CD8-positive, alpha-beta memory T cell (primary cell): ENCODE data around the gene SIMC1. TPM values are rescaled to one million over a fixed set of nuclear protein-coding genes. Genes with fewer than 3 reads are reported as not detected.
A peak's percentile ranks its signal among the peaks of the same experiment; 100 is the strongest.
"Not testable (repeated sequence)": the region's sequence is repeated elsewhere in the genome, so short reads cannot be mapped to it uniquely, and the experiment has no call there.

Experiments used
- CTCF ChIA-PET: fragments of 350-600 bp; sonication (Branson Sonifier 250); formaldehyde crosslinking; loops from one replicate; lab custom pipeline; 2021; ENCODE audit warnings: antibody characterized with exemption; lab: Charles Lee
- POLR2A ChIA-PET: fragments of 350-600 bp; sonication (Branson Sonifier 250); formaldehyde crosslinking; loops from one replicate; lab custom pipeline; 2021; ENCODE audit warnings: antibody characterized with exemption; lab: Charles Lee
- DNase-seq, 5 donors: peaks; one replicate each; pipeline versions ENCODE4 v3.0.0 to v3.0.0-alpha.2; 2020 to 2022; ENCODE audit warnings: mixed read lengths in 1 of 5
- H3K27ac ChIP-seq: one replicate; pipeline ENCODE4 v1.7.0; 2013; ENCODE audit warnings: low read depth, mild to moderate bottlenecking, low read length, moderate library complexity
- H3K27me3 ChIP-seq: 2 replicates; pipeline ENCODE4 v1.7.0; 2013; ENCODE audit warnings: low read length, mild to moderate bottlenecking; ENCODE audit not compliant: insufficient read depth, poor library complexity, severe bottlenecking
- H3K36me3 ChIP-seq: 2 replicates; pipeline ENCODE4 v1.7.0; 2013; ENCODE audit warnings: mild to moderate bottlenecking, low read length, moderate library complexity; ENCODE audit not compliant: insufficient read depth
- H3K4me1 ChIP-seq: 2 replicates; pipeline ENCODE4 v1.7.0; 2013; ENCODE audit warnings: mild to moderate bottlenecking, low read length, moderate library complexity; ENCODE audit not compliant: insufficient read depth
- H3K4me3 ChIP-seq: 2 replicates; pipeline ENCODE4 v1.7.0; 2013; ENCODE audit warnings: mild to moderate bottlenecking, low read length
- H3K9me3 ChIP-seq: 2 replicates; pipeline ENCODE4 v1.7.0; 2013; ENCODE audit warnings: mild to moderate bottlenecking, low read length
- H3K27ac Mint-ChIP-seq, 8 donors: one replicate each; pipeline ENCODE4 v1.8.0; 2020 to 2021; ENCODE audit warnings: mixed read lengths in 8 of 8, mild to moderate bottlenecking in 6 of 8, inconsistent platforms in 3 of 8, moderate library complexity in 3 of 8
- H3K27me3 Mint-ChIP-seq, 2 donors: one replicate each; pipeline ENCODE4 v1.8.0; 2020 to 2021; ENCODE audit warnings: mixed read lengths in 2 of 2, mild to moderate bottlenecking in 1 of 2, moderate library complexity in 1 of 2
- H3K36me3 Mint-ChIP-seq, 3 donors: one replicate each; pipeline ENCODE4 v1.8.0; 2020 to 2021; ENCODE audit warnings: mixed read lengths in 3 of 3, inconsistent platforms in 1 of 3, mild to moderate bottlenecking in 1 of 3
- H3K4me1 Mint-ChIP-seq, 3 donors: one replicate each; pipeline ENCODE4 v1.8.0; 2020 to 2021; ENCODE audit warnings: mixed read lengths in 3 of 3, inconsistent platforms in 1 of 3, mild to moderate bottlenecking in 1 of 3
- H3K4me3 Mint-ChIP-seq, 7 donors: one replicate each; pipeline ENCODE4 v1.8.0; 2020 to 2021; ENCODE audit warnings: mixed read lengths in 7 of 7, mild to moderate bottlenecking in 6 of 7, moderate library complexity in 4 of 7, inconsistent platforms in 2 of 7
- H3K9me3 Mint-ChIP-seq, 5 donors: one replicate each; pipeline ENCODE4 v1.8.0; 2020 to 2022; ENCODE audit warnings: mixed read lengths in 5 of 5, mild to moderate bottlenecking in 3 of 5, moderate library complexity in 2 of 5, inconsistent platforms in 1 of 5
- polyA plus RNA-seq: library from polyadenylated mRNA; unstranded; fragments of 300-500 nt; fragmentation: Illumina TruSeq; gene quantifications from one replicate; pipeline ENCODE4 v1.2.3, GENCODE V29; 2021
- total RNA-seq, 2 experiments: library from RNA; stranded (reverse); gene quantifications; one replicate each; pipeline ENCODE4 v1.2.3, GENCODE V29; 2021

The SIMC1 gene
- total and polyA plus RNA-seq, 3 experiments from 2014 or later: 12.0 to 21.1 (median 20.5) TPM

DNA sequence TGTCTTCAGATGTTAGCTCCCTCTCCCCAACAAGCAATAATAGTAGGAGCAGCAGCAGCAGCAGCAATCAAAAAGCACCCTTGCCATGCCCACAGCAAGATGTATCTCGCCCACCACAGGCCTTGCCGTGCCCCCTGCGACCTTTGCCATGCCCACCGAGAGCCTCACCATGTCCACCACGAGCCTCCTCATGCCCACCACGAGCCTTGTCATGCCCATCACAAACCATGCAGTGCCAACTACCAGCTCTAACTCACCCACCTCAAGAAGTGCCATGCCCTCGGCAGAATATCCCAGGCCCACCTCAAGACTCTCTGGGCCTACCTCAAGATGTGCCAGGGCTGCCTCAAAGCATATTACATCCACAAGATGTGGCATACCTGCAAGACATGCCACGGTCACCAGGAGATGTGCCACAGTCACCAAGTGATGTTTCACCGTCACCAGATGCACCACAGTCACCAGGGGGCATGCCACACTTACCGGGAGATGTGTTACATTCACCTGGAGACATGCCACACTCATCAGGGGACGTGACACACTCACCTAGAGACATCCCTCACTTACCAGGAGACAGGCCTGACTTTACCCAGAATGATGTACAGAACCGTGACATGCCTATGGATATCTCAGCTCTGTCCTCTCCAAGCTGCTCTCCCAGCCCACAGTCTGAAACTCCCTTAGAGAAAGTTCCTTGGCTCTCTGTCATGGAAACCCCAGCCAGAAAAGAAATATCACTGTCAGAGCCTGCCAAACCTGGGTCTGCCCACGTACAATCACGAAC lies 52.0 kb downstream of the SIMC1 start:
- H3K27ac ChIP-seq, H3K27me3 ChIP-seq, H3K4me3 Mint-ChIP-seq, DNase-seq, H3K9me3 ChIP-seq, H3K36me3 ChIP-seq, H3K4me1 ChIP-seq, H3K9me3 Mint-ChIP-seq, POLR2A ChIA-PET, CTCF ChIA-PET, H3K4me1 Mint-ChIP-seq, H3K4me3 ChIP-seq, H3K27me3 Mint-ChIP-seq: not testable (repeated sequence)
- Mint-ChIP-seq H3K36me3 (peaks cover 0 to 15% (median 7%) of the 10 kb centered on the region in 3 donors), H3K27ac (peak overlapping the region in 1 of 8 donors; percentile 1)

DNA sequence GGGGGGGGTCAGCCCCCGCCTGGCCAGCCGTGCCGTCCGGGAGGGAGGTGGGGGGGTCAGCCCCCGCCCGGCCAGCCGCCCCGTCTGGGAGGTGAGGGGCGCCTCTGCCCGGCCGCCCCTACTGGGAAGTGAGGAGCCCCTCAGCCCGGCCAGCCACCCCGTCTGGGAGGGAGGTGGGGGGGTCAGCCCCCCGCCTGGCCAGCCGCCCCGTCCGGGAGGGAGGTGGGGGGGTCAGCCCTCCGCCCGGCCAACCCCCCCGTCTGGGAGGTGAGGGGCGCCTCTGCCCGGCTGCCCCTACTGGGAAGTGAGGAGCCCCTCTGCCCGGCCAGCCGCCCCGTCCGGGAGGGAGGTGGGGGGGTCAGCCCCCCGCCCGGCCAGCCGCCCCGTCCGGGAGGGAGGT lies 67.1 kb downstream of the SIMC1 start:
- H3K9me3 Mint-ChIP-seq, H3K27me3 Mint-ChIP-seq, CTCF ChIA-PET, H3K27ac Mint-ChIP-seq, H3K36me3 ChIP-seq, H3K4me1 Mint-ChIP-seq, H3K27ac ChIP-seq, H3K4me3 ChIP-seq, POLR2A ChIA-PET, H3K27me3 ChIP-seq, H3K4me3 Mint-ChIP-seq, H3K9me3 ChIP-seq, DNase-seq, H3K4me1 ChIP-seq: not testable (repeated sequence)
- H3K36me3 Mint-ChIP-seq: peaks cover 18 to 43% (median 29%) of the 10 kb centered on the region in 3 donors

DNA sequence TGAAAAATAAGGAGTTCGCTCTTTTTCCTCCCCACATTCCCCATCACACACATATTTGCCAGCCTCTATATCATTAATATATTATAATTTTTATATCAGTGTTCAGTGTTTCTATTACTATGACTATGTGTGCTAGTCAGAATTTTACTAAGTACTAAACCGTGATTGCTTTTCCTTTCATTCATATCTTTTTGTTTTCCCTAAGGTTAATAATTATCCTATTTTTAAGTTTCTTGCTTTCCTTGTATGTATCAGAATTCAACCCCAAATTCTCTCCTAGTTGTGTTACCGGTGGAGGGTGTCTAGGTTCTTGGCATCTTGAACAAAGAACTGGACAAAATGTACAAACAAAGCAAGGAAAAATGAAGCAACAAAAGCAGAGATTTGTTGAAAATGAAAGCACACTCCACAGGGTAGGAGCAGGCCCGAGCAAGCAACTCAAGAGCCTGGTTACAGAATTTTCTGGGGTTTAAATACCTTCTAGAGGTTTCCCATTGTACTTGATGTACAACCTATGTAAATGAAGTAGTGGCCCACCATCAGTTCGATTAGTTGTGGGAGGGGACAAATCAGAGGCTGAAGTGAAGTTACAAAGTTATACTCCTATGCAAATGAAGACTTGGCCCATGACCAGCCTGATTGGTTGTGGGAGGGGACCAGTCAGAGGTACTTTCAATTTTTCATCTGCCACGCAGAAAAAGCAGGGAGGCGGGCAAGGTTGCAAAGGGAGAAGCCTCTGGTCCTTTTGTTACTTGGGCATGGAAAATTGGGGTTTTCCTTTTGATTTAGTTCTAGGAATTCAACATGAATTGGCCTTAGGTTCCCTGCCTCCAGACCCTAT lies 79.5 kb downstream of the SIMC1 start:
- H3K27me3 ChIP-seq: no peaks in the 10 kb centered on the region
- Mint-ChIP-seq H3K4me1 (no peaks in the 10 kb centered on the region), H3K9me3 (no peaks in the 10 kb centered on the region), H3K36me3 (peaks cover 0 to 62% (median 20%) of the 10 kb centered on the region in 3 donors), H3K27me3 (no peaks in the 10 kb centered on the region), H3K4me3 (no peak overlapping the region), H3K27ac (peak overlapping the region in 3 of 8 donors; percentile 14 to 50 (median 29))
- H3K4me1 ChIP-seq: no peaks in the 10 kb centered on the region
- H3K4me3 ChIP-seq: no peak overlapping the region
- H3K36me3 ChIP-seq: peaks cover 8% of the 10 kb centered on the region
- ChIA-PET POLR2A (no interaction called here), CTCF (no interaction called here)
- H3K27ac ChIP-seq: no peak overlapping the region
- H3K9me3 ChIP-seq: no peaks in the 10 kb centered on the region
- no peak for DNase-seq

DNA sequence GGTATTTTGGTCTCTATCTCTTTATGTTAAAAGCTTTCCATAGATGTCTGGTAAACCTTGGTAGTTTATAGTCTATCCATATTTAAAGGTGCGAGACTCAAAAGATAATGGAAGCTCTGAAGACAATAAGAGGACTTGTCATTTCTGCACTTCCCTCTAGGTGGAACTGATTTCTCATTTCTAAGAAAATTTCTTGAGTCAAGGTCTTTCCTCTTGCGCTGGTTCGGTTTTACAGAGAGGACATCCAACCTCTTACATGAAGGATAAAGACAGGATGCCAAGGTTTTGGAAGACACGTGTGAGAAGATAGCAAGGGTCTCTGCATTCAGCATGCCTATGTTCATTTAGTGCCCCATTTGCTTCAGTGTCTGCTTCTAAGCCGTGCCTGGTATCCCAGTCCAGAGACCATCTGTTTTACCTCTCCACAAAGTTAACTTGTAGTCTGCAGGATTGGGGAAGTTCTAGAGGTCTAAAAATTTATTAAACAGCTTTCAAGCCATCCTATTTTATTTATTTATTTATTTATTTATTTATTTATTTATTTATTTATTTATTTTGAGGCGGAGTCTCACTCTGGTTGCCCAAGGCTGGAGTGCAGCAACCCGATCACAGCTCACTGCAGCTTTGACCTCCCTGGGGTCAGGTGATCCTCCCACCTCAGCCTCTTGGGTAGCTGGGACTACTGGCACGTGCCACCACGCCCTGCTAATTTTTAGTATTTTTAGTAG lies 81.8 kb downstream of the SIMC1 start:
- H3K27me3 Mint-ChIP-seq: no peaks in the 10 kb centered on the region
- POLR2A ChIA-PET: no interaction called here
- no peak overlapping the region for H3K4me3 ChIP-seq
- H3K9me3 Mint-ChIP-seq: no peaks in the 10 kb centered on the region
- H3K36me3 ChIP-seq: peaks cover 8% of the 10 kb centered on the region
- no peak for DNase-seq
- H3K4me1 ChIP-seq: no peaks in the 10 kb centered on the region
- H3K36me3 Mint-ChIP-seq: peaks cover 3 to 58% (median 13%) of the 10 kb centered on the region in 3 donors
- no peaks in the 10 kb centered on the region for H3K9me3 ChIP-seq
- CTCF ChIA-PET: no interaction called here
- no peaks in the 10 kb centered on the region for H3K4me1 Mint-ChIP-seq
- no peak overlapping the region for H3K27ac Mint-ChIP-seq
- H3K27me3 ChIP-seq: no peaks in the 10 kb centered on the region
- no peak overlapping the region for H3K27ac ChIP-seq
- H3K4me3 Mint-ChIP-seq: no peak overlapping the region

DNA sequence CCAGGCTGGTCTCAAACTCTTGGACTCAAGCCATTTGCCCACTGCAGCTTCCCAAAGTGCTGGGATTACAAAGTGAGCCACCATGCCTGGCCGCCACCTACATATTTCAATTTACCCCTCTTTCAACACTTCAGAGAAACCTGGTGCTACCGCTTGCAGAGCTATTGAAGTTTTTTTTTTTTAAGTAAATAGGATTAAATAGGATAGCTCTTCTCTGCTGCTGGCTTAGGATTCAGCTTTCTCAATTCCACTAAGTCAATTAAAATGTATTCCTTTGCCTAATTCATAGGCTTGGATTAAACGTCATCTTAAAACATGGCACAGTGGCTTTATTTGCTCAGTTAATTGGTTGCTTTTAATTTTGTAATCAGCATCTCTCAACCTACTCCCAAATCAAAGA lies 82.4 kb downstream of the SIMC1 start:
- no peak for DNase-seq
- Mint-ChIP-seq H3K4me1 (no peaks in the 10 kb centered on the region), H3K36me3 (peaks cover 3 to 53% (median 11%) of the 10 kb centered on the region in 3 donors), H3K27me3 (no peaks in the 10 kb centered on the region), H3K9me3 (no peaks in the 10 kb centered on the region), H3K27ac (peak overlapping the region in 1 of 8 donors; percentile 25), H3K4me3 (no peak overlapping the region)
- Histone ChIP-seq H3K4me1 (no peaks in the 10 kb centered on the region), H3K4me3 (no peak overlapping the region), H3K27ac (no peak overlapping the region), H3K36me3 (peaks cover 8% of the 10 kb centered on the region), H3K9me3 (no peaks in the 10 kb centered on the region), H3K27me3 (no peaks in the 10 kb centered on the region)
- ChIA-PET CTCF (no interaction called here), POLR2A (no interaction called here)

DNA sequence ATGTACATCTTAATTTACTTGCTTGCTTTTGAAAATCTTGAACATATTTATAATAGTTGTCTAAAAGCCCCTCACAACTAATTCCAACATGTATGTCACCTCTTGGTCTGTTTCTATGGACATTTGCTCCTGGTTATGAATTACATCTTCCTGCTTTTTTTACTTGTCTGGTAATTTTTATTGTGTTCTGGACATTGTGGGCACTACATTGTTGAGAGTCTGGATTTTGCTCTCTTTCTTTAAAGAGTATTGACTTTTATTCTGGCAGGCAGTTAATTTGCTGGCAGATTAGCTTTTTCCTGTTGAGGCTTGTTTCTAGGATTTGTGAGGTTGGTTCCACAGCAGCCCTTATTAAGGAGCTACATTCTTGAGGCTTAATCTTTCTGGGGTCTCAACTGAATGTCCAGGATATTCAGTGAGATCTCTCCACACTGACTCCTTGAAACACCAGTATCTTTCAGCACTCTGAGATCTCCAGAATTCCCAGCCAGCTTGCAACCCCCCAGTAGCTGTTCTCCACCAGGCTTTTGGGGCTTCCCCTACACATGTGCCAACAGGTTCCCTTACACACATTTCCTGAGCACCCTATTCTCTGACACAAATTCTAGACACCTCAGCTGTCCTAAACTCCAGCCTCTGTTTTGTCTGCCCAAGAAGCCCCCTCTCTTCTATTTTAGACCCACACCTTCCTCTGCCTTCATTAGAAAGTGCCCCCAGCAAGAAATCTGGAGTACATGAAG lies 96.0 kb downstream of the SIMC1 start:
- no peak overlapping the region for H3K4me3 ChIP-seq
- POLR2A ChIA-PET: no interaction called here
- no peak overlapping the region for H3K27ac ChIP-seq
- no peaks in the 10 kb centered on the region for H3K4me1 ChIP-seq
- H3K36me3 ChIP-seq: peaks cover 17% of the 10 kb centered on the region
- CTCF ChIA-PET: no interaction called here
- Mint-ChIP-seq H3K27ac (no peak overlapping the region), H3K27me3 (peaks cover 0 to 1% of the 10 kb centered on the region in 2 donors), H3K4me3 (no peak overlapping the region), H3K4me1 (no peaks in the 10 kb centered on the region), H3K9me3 (peaks cover 3 to 11% (median 6%) of the 10 kb centered on the region in 5 donors), H3K36me3 (peaks cover 19 to 48% (median 26%) of the 10 kb centered on the region in 3 donors)
- H3K27me3 ChIP-seq: no peaks in the 10 kb centered on the region
- H3K9me3 ChIP-seq: no peaks in the 10 kb centered on the region
- no peak for DNase-seq

DNA sequence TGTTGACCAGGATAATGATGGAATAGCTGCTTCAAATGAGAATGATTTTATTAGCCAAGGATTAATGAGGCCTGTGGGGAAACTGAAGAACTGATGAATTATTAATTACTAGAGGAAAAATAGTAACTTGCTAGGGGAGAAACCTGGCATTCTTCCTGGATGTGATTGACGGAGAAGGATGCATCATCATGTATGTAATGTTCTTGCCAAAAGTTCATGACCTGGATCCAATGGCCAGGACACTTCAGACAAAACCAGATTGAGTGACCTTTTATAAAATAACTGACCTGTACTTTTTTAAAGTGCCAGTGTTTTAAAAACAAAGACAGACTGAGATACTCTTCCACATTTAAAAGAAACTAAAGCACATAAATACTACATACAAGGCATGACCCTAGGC lies 99.7 kb downstream of the SIMC1 start:
- CTCF ChIA-PET: no interaction called here
- peak overlapping the region in 2 of 8 donors; percentile 5 to 55 for H3K27ac Mint-ChIP-seq
- POLR2A ChIA-PET: no interaction called here
- no peak overlapping the region for H3K27ac ChIP-seq
- no peak overlapping the region for H3K4me3 ChIP-seq
- H3K27me3 ChIP-seq: no peaks in the 10 kb centered on the region
- H3K27me3 Mint-ChIP-seq: peaks cover 0 to 1% of the 10 kb centered on the region in 2 donors
- H3K36me3 Mint-ChIP-seq: peaks cover 16 to 51% (median 28%) of the 10 kb centered on the region in 3 donors
- H3K4me1 Mint-ChIP-seq: no peaks in the 10 kb centered on the region
- H3K36me3 ChIP-seq: peaks cover 17% of the 10 kb centered on the region
- no peak for DNase-seq
- no peaks in the 10 kb centered on the region for H3K9me3 ChIP-seq
- peaks cover 3 to 11% (median 6%) of the 10 kb centered on the region in 5 donors for H3K9me3 Mint-ChIP-seq
- H3K4me3 Mint-ChIP-seq: no peak overlapping the region
- no peaks in the 10 kb centered on the region for H3K4me1 ChIP-seq
